HCT116 (cell line): Measurements from ENCODE around the gene WLS. TPM values are rescaled to one million over a fixed set of nuclear protein-coding genes. Genes with fewer than 3 reads are reported as not detected.
"Not testable (repeated sequence)": the region's sequence is repeated elsewhere in the genome, so short reads cannot be mapped to it uniquely, and the experiment has no call there.

Experiments used
- ATAC-seq: fragments of 200-7000 bp; cut with Tn5 transposase; 2 replicates; pipeline ENCODE4 v1.9.1; 2020; ENCODE audit warnings: mild to moderate bottlenecking, moderate library complexity
- BruUV-seq: library from RNA; stranded (reverse); fragments of 400-500 nt; replicated peaks from 2 replicates; lab custom pipeline; 2021; lab: Mats Ljungman, UMichigan
- CTCF ChIA-PET: fragments of 300-600 bp; sonication (Branson Sonifier 250); formaldehyde crosslinking; loops from one replicate; lab custom pipeline; 2021; ENCODE audit warnings: antibody characterized with exemption; lab: Charles Lee
- POLR2A ChIA-PET: fragments of 300-600, 350-600 bp; sonication (Branson Sonifier 250); formaldehyde crosslinking; loops from one replicate; lab custom pipeline; 2021; ENCODE audit warnings: antibody characterized with exemption; lab: Charles Lee
- RAD21 ChIA-PET, 2 experiments: fragments of 300-600 bp; sonication (Branson Sonifier 250); formaldehyde crosslinking; loops; one replicate each; lab custom pipeline; 2023; ENCODE audit warnings: low total read pairs in 2 of 2; ENCODE audit not compliant: uncharacterized antibody in 2 of 2, unreplicated experiment in 2 of 2, low non-redundant PET in 1 of 2; lab: Charles Lee
- DNase-seq: peaks from one replicate; pipeline ENCODE4 v3.0.0-alpha.2; 2010; ENCODE audit warnings: low read depth, low spot score
- H2AFZ ChIP-seq: fragments of 200-600 bp; shearing (Covaris generic), sonication (generic); 2 replicates; pipeline ENCODE4 v1.6.1; 2017; ENCODE audit warnings: low read depth, mixed run types, mixed read lengths, antibody characterized with exemption, low read length; ENCODE audit not compliant: poor library complexity, severe bottlenecking
- H3K27ac ChIP-seq: 2 replicates; pipeline ENCODE4 v1.5.1; 2012; ENCODE audit warnings: low read depth, low read length
- H3K27me3 ChIP-seq: fragments of 200-600 bp; sonication (generic); 2 replicates; pipeline ENCODE4 v1.6.1; 2016; ENCODE audit warnings: mixed run types, low read length, mixed read lengths; ENCODE audit not compliant: insufficient read depth
- H3K36me3 ChIP-seq, 2 experiments: fragments of 200-500 bp in 1 of 2; fragments of 200-600 bp in 1 of 2; sonication (Bioruptor generic) in 1 of 2; sonication (generic) in 1 of 2; 2 replicates each; pipeline versions ENCODE4 v1.5.1 to v1.6.1; 2014 to 2016; ENCODE audit warnings: low read length in 2 of 2, inconsistent platforms in 1 of 2, mixed read lengths in 1 of 2, mixed run types in 1 of 2; ENCODE audit not compliant: insufficient read depth in 2 of 2, control insufficient read depth in 1 of 2
- H3K4me1 ChIP-seq, 2 experiments: fragments of 200-600 bp in 1 of 2; sonication (generic) in 1 of 2; 2 replicates each; pipeline versions ENCODE4 v1.5.1 to v1.6.1; 2012 to 2017; ENCODE audit warnings: low read length in 2 of 2, inconsistent platforms in 1 of 2, mild to moderate bottlenecking in 1 of 2, mixed read lengths in 1 of 2, mixed run types in 1 of 2, moderate library complexity in 1 of 2; ENCODE audit not compliant: insufficient read depth in 2 of 2, control insufficient read depth in 1 of 2
- H3K4me2 ChIP-seq: fragments of 200-600 bp; sonication (generic); 2 replicates; pipeline ENCODE4 v1.6.1; 2017; ENCODE audit warnings: mixed run types, low read length, mixed read lengths
- H3K4me3 ChIP-seq, 2 experiments: fragments of 200-600 bp in 1 of 2; sonication (generic) in 1 of 2; replicated peaks in 1 of 2; 2 replicates each; pipeline ENCODE4 v1.5.1; 2011 to 2016; ENCODE audit warnings: low read length in 2 of 2, control low read depth in 1 of 2, low read depth in 1 of 2, mild to moderate bottlenecking in 1 of 2, mixed read lengths in 1 of 2, mixed run types in 1 of 2
- H3K79me2 ChIP-seq: fragments of 200-600 bp; sonication (generic); 2 replicates; pipeline ENCODE4 v1.6.1; 2017; ENCODE audit warnings: mild to moderate bottlenecking, mixed run types, low read length, moderate library complexity, mixed read lengths; ENCODE audit not compliant: insufficient read depth
- H3K9ac ChIP-seq: fragments of 200-600 bp; sonication (generic); 2 replicates; pipeline ENCODE4 v1.6.1; 2016; ENCODE audit warnings: low read length, mixed read lengths
- H3K9me2 ChIP-seq: fragments of 200-600 bp; sonication (generic), shearing (Covaris generic); 2 replicates; pipeline ENCODE4 v1.6.1; 2017; ENCODE audit warnings: mixed run types, mild to moderate bottlenecking, moderate library complexity; ENCODE audit not compliant: insufficient read depth
- H3K9me3 ChIP-seq, 2 experiments: fragments of 200-500 bp in 1 of 2; fragments of 200-600 bp in 1 of 2; sonication (Bioruptor generic) in 1 of 2; sonication (generic) in 1 of 2; 2 replicates each; pipeline ENCODE4 v1.6.1; 2014 to 2017; ENCODE audit warnings: low read length in 2 of 2, mixed read lengths in 2 of 2, inconsistent platforms in 1 of 2, low read depth in 1 of 2, mild to moderate bottlenecking in 1 of 2, mixed run types in 1 of 2, moderate library complexity in 1 of 2; ENCODE audit not compliant: control insufficient read depth in 1 of 2, insufficient read depth in 1 of 2
- H4K20me1 ChIP-seq: fragments of 200-600 bp; sonication (generic), shearing (Covaris generic); 2 replicates; pipeline ENCODE4 v1.6.1; 2017; ENCODE audit warnings: mixed run types, mild to moderate bottlenecking, moderate library complexity; ENCODE audit not compliant: insufficient read depth
- ATF3 ChIP-seq: IDR thresholded peaks from 2 replicates; pipeline ENCODE4 v1.6.1; 2012
- CBX3 ChIP-seq: IDR thresholded peaks from 2 replicates; pipeline ENCODE4 v1.6.1; 2012; ENCODE audit warnings: low read depth
- EGR1 ChIP-seq: IDR thresholded peaks from 2 replicates; pipeline ENCODE4 v1.6.1; 2012; ENCODE audit warnings: low read depth
- EZH2phosphoT487 ChIP-seq: fragments of 200-600 bp; IDR thresholded peaks from 2 replicates; pipeline ENCODE4 v1.6.1; 2018; ENCODE audit warnings: antibody characterized with exemption, borderline replicate concordance
- FOSL1 ChIP-seq: IDR thresholded peaks from 2 replicates; pipeline ENCODE4 v1.6.1; 2012; ENCODE audit warnings: low read depth
- JUND ChIP-seq: IDR thresholded peaks from 2 replicates; pipeline ENCODE4 v1.6.1; 2012
- MAX ChIP-seq: IDR thresholded peaks from 2 replicates; pipeline ENCODE4 v1.6.1; 2012
- SIN3A ChIP-seq: IDR thresholded peaks from 2 replicates; pipeline ENCODE4 v1.6.1; 2012; ENCODE audit warnings: low read depth
- SP1 ChIP-seq: IDR thresholded peaks from 2 replicates; pipeline ENCODE4 v1.6.1; 2012; ENCODE audit warnings: low read depth
- YY1 ChIP-seq: IDR thresholded peaks from 2 replicates; pipeline ENCODE4 v1.6.1; 2011; ENCODE audit warnings: low read length, low read depth, moderate library complexity, mild to moderate bottlenecking; ENCODE audit not compliant: insufficient replicate concordance; ENCODE audit errors: extremely low read depth
- ZFX ChIP-seq: fragments of 450-650 bp; IDR thresholded peaks from 2 replicates; pipeline ENCODE4 v1.6.1; 2017
- ZNF274 ChIP-seq: fragments of 200-500 bp; sonication (Bioruptor generic); IDR thresholded peaks from 2 replicates; pipeline ENCODE4 v1.6.1; 2014; ENCODE audit warnings: mild to moderate bottlenecking, low read depth, low read length, inconsistent platforms
- intact Hi-C: fragments of 100-400 bp; cut with micrococcal nuclease; formaldehyde crosslinking; loops from 2 replicates; pipeline ENCODE4 v1.10.0; 2022
- total RNA-seq: library from RNA; stranded (reverse); gene quantifications from one replicate; pipeline ENCODE4 v1.2.1, GENCODE V29; 2021; ENCODE audit not compliant: unreplicated experiment
- TF ChIP-seq, protein P1 (sequence below): IDR thresholded peaks from 2 replicates; pipeline ENCODE4 v1.6.1; 2011; ENCODE audit warnings: mild to moderate bottlenecking, low read length, moderate library complexity; ENCODE audit not compliant: insufficient replicate concordance; ENCODE audit errors: extremely low read depth

Gene WLS
- total RNA-seq, 1 experiment from 2014 or later, result 38.0 TPM

GRCh38 chr1:68171795-68172194 is 60.5 kb downstream of the WLS start:
- DNase-seq, H4K20me1 ChIP-seq, ATAC-seq, RAD21 ChIA-PET, H3K9ac ChIP-seq, BruUV-seq, CTCF ChIA-PET, H3K9me3 ChIP-seq, H3K27me3 ChIP-seq, H3K27ac ChIP-seq, H3K36me3 ChIP-seq, H3K79me2 ChIP-seq, H3K4me3 ChIP-seq, H2AFZ ChIP-seq, H3K9me2 ChIP-seq, POLR2A ChIA-PET, H3K4me2 ChIP-seq: not testable (repeated sequence)
- intact Hi-C loops, result loop anchor here (5.0 kb wide), 1 partner anchor 151 kb away; no protein-coding TSS in a partner anchor
- peaks cover 40% of the 10 kb centered on the region in 2 experiments for H3K4me1 ChIP-seq

- no peaks in the 10 kb centered on the region for H3K79me2 ChIP-seq
- intact Hi-C loops, result no loop called here
- H3K36me3 ChIP-seq, result no peaks in the 10 kb centered on the region
- TF ChIP-seq SIN3A (no peak), EZH2phosphoT487 (no peak), CBX3 (no peak), FOSL1 (no peak), YY1 (no peak), SP1 (no peak), ZFX (no peak), ATF3 (no peak), JUND (no peak), EGR1 (no peak), MAX (no peak), ZNF274 (no peak)
- TF ChIP-seq, protein P1, sequence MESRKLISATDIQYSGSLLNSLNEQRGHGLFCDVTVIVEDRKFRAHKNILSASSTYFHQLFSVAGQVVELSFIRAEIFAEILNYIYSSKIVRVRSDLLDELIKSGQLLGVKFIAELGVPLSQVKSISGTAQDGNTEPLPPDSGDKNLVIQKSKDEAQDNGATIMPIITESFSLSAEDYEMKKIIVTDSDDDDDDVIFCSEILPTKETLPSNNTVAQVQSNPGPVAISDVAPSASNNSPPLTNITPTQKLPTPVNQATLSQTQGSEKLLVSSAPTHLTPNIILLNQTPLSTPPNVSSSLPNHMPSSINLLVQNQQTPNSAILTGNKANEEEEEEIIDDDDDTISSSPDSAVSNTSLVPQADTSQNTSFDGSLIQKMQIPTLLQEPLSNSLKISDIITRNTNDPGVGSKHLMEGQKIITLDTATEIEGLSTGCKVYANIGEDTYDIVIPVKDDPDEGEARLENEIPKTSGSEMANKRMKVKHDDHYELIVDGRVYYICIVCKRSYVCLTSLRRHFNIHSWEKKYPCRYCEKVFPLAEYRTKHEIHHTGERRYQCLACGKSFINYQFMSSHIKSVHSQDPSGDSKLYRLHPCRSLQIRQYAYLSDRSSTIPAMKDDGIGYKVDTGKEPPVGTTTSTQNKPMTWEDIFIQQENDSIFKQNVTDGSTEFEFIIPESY, result no peak
- TF ChIP-seq, all 23 proteins: peak for 0
- no peaks in the 10 kb centered on the region for H3K27me3 ChIP-seq
- no peak overlapping the region for H3K4me3 ChIP-seq
- H2AFZ ChIP-seq, result no peak overlapping the region
- peaks cover 9% of the 10 kb centered on the region in 2 experiments for H3K4me1 ChIP-seq
- H3K9me3 ChIP-seq, result no peaks in the 10 kb centered on the region
- H3K4me2 ChIP-seq, result no peak overlapping the region
- no TSS peak for BruUV-seq
- DNase-seq (no peak), ATAC-seq (no peak)
- CTCF ChIA-PET, result no interaction called here
- no peak overlapping the region for H3K27ac ChIP-seq
- no peak overlapping the region for H3K9ac ChIP-seq
- POLR2A ChIA-PET, result no interaction called here
- H3K9me2 ChIP-seq, result no peaks in the 10 kb centered on the region
- RAD21 ChIA-PET, result no interaction called here
- H4K20me1 ChIP-seq, result no peaks in the 10 kb centered on the region
These were observed 63.7 kb downstream of the WLS start for GRCh38 chr1:68168545-68169171.
